Stimulated activated CD8-positive, alpha-beta memory T cell treated with anti-CD3 and anti-CD28 coated beads, Interleukin-7, amount 100 ng/mL, for 1 hour (primary cell): ENCODE data around the gene TBPL1.

Experiments used
- DNase-seq, 2 donors: peaks; one replicate each; pipeline ENCODE4 v3.0.0-alpha.2; 2020; ENCODE audit warnings: low read depth in 2 of 2

The TBPL1 gene

GRCh38 chr6:134007077-134007476 is 54.1 kb downstream of the TBPL1 start:
- no peak for DNase-seq

- no peak for DNase-seq
Measured at GRCh38 chr6:134009876-134010275, 56.9 kb downstream of the TBPL1 start.

GRCh38 chr6:134010400-134010799 is 57.4 kb downstream of the TBPL1 start:
- no peak for DNase-seq

GRCh38 chr6:134010974-134011373 is 58.0 kb downstream of the TBPL1 start:
- DNase-seq, result no peak

GRCh38 chr6:134014588-134015137 is 61.6 kb downstream of the TBPL1 start:
- DNase-seq, result no peak

- DNase-seq, result no peak
Measured at GRCh38 chr6:134015719-134016557, 62.9 kb downstream of the TBPL1 start.

GRCh38 chr6:134016558-134016814 is 63.5 kb downstream of the TBPL1 start:
- DNase-seq, result no peak

GRCh38 chr6:134020071-134020470 is 67.0 kb downstream of the TBPL1 start:
- no peak for DNase-seq

- DNase-seq, result no peak
Measured at GRCh38 chr6:134020543-134020942, 67.5 kb downstream of the TBPL1 start.

- no peak for DNase-seq
Measured at GRCh38 chr6:134020968-134021367, 67.9 kb downstream of the TBPL1 start.

- no peak for DNase-seq
Measured at GRCh38 chr6:134021396-134022122, 68.5 kb downstream of the TBPL1 start.

GRCh38 chr6:134022650-134023049 is 69.6 kb downstream of the TBPL1 start:
- DNase-seq, result no peak

GRCh38 chr6:134026597-134026996 is 73.6 kb downstream of the TBPL1 start:
- DNase-seq, result no peak

GRCh38 chr6:134028438-134028837 is 75.4 kb downstream of the TBPL1 start:
- DNase-seq, result no peak

GRCh38 chr6:134029495-134030455 is 76.8 kb downstream of the TBPL1 start:
- DNase-seq, result no peak

- DNase-seq, result no peak
Measured at GRCh38 chr6:134031696-134032255, 78.8 kb downstream of the TBPL1 start.

GRCh38 chr6:134034478-134034877 is 81.5 kb downstream of the TBPL1 start:
- no peak for DNase-seq

- no peak for DNase-seq
Measured at GRCh38 chr6:134034961-134035822, 82.2 kb downstream of the TBPL1 start.

GRCh38 chr6:134035823-134036296 is 82.8 kb downstream of the TBPL1 start:
- no peak for DNase-seq

- DNase-seq, result no peak
Measured at GRCh38 chr6:134039116-134039515, 86.1 kb downstream of the TBPL1 start.
